ENCODE results near the gene ADD3. TPM values are rescaled to one million over a fixed set of nuclear protein-coding genes. Genes with fewer than 3 reads are reported as not detected.

The ADD3 gene
- total and polyA plus RNA-seq, 2 of the 13 experiments (the other 11 are each of a cell fraction or from before 2014, with no cell fraction given), result 44.7 to 57.5 TPM

GRCh38 chr10:110165239-110165638 lies 157.5 kb downstream of the ADD3 start:
- Histone ChIP-seq H3K4me2 (ENCODE audit: low read depth, low read length) (no peak overlapping the region), H3K79me2 (ENCODE audit: insufficient read depth, low read length) (no peaks in the 10 kb centered on the region), H3K27me3 (ENCODE audit: control insufficient read depth in 1 of 2, insufficient read depth in 2 of 2, low read length in 2 of 2) (peaks cover 2 to 20% of the 10 kb centered on the region in 2 experiments; a peak in 3 of 5 replicates), H3K4me3 (replicated peaks in 1 of 3; ENCODE audit: insufficient read depth in 1 of 3, low read depth in 2 of 3, low read length in 3 of 3) (no peak overlapping the region), H3K9ac (ENCODE audit: insufficient read depth, low read depth, low read length) (no peak overlapping the region), H3K27ac (ENCODE audit: extremely low read length, insufficient read depth, low read length) (no peak overlapping the region), H3K4me1 (ENCODE audit: insufficient read depth, low read length) (peaks cover 30% of the 10 kb centered on the region), H2AFZ (ENCODE audit: low read length) (no peak overlapping the region), H3K9me3 (ENCODE audit: low read length) (no peaks in the 10 kb centered on the region), H3K36me3 (replicated peaks in 1 of 2; ENCODE audit: control insufficient read depth in 1 of 2, insufficient read depth in 2 of 2, low read length in 2 of 2) (no peaks in the 10 kb centered on the region), H4K20me1 (ENCODE audit: insufficient read depth, low read length) (no peaks in the 10 kb centered on the region)
- CTCF ChIA-PET (ENCODE audit: low intra/inter-chr PET ratio, low total read pairs), result no interaction called here
- TF ChIP-seq ZNF225 (CRISPR knock-in tag; IDR thresholded peaks at IDR 0.05), result no peak
- TF ChIP-seq PAWR (CRISPR knock-in tag; IDR thresholded peaks at IDR 0.05; ENCODE audit: borderline replicate concordance), result no peak
- no peak for TF ChIP-seq TAF15 (IDR thresholded peaks at IDR 0.05; ENCODE audit: low read depth, low read length, poor library complexity, severe bottlenecking)
- TF ChIP-seq MTA1 (CRISPR knock-in tag; IDR thresholded peaks at IDR 0.05; ENCODE audit: borderline replicate concordance), result no peak
- no peak for TF ChIP-seq ZNF747 (CRISPR knock-in tag; IDR thresholded peaks at IDR 0.05; ENCODE audit: borderline replicate concordance)
- no peak for TF ChIP-seq ZNF709 (CRISPR knock-in tag; IDR thresholded peaks at IDR 0.05)
- TF ChIP-seq RFXANK (CRISPR knock-in tag; IDR thresholded peaks at IDR 0.05), result no peak
- TF ChIP-seq ZKSCAN5 (CRISPR knock-in tag; IDR thresholded peaks at IDR 0.05), result no peak
- TF ChIP-seq ZNF468 (CRISPR knock-in tag; IDR thresholded peaks at IDR 0.05), result no peak
- no peak for TF ChIP-seq ZNF44 (CRISPR knock-in tag; IDR thresholded peaks at IDR 0.05)
- TF ChIP-seq PHF20 (CRISPR knock-in tag; IDR thresholded peaks at IDR 0.05), result no peak
- no peak for TF ChIP-seq ZNF775 (CRISPR knock-in tag; IDR thresholded peaks at IDR 0.05; ENCODE audit: borderline replicate concordance)
- no TSS peak for BruUV-seq (replicated peaks)
- no peak for FAIRE-seq
- 44% methylated on average over 6 of the region's 6 CpGs for WGBS (ENCODE audit: low lambda C conversion rate)
- POLR2A ChIA-PET, result no interaction called here
- no peak for DNase-seq (ENCODE audit: low spot score)
- no peak for ATAC-seq
- in situ Hi-C loops (cut with HindIII; ENCODE audit: extremely low pct_ligation_motif_present, low pct_unique_long_range_greater_than_20kb) (no loop called here), intact Hi-C loops (cut with micrococcal nuclease; ENCODE audit: unreplicated experiment) (no loop called here)

Data from HepG2 (cell line).